Effector memory CD8-positive, alpha-beta T cell (primary cell): ENCODE results near the gene MTRF1L.
A peak's percentile ranks its signal among the peaks of the same experiment; 100 is the strongest.

Source experiments
- ATAC-seq: fragments of 150-1000 bp; cut with Tn5 transposase; replicated peaks from 2 replicates; pipeline ENCODE4 v1.10.0; 2021; ENCODE audit warnings: mild to moderate bottlenecking, moderate library complexity
- DNase-seq, 3 experiments: peaks; one replicate each; pipeline ENCODE4 v3.0.0; 2021
- H3K27ac Mint-ChIP-seq, 2 donors: one replicate each; pipeline ENCODE4 v1.8.0; 2022; ENCODE audit warnings: mild to moderate bottlenecking in 2 of 2, mixed read lengths in 2 of 2, moderate library complexity in 2 of 2
- H3K27me3 Mint-ChIP-seq, 2 donors: one replicate each; pipeline ENCODE4 v1.8.0; 2022; ENCODE audit warnings: mixed read lengths in 2 of 2
- H3K36me3 Mint-ChIP-seq: one replicate; pipeline ENCODE4 v1.8.0; 2022; ENCODE audit warnings: mild to moderate bottlenecking, moderate library complexity, mixed read lengths; ENCODE audit not compliant: insufficient read depth
- H3K4me1 Mint-ChIP-seq, 2 donors: one replicate each; pipeline ENCODE4 v1.8.0; 2022; ENCODE audit warnings: low read depth in 2 of 2, mixed read lengths in 2 of 2
- H3K4me3 Mint-ChIP-seq, 2 donors: one replicate each; pipeline ENCODE4 v1.8.0; 2022; ENCODE audit warnings: mild to moderate bottlenecking in 2 of 2, mixed read lengths in 2 of 2, moderate library complexity in 2 of 2
- H3K9me3 Mint-ChIP-seq, 2 donors: one replicate each; pipeline ENCODE4 v1.8.0; 2022; ENCODE audit warnings: mixed read lengths in 2 of 2
- total RNA-seq, 9 experiments: gene quantifications; one replicate each; lab custom pipeline; 2026; lab: John Stamatoyannopoulos, UW

Gene MTRF1L, protein sequence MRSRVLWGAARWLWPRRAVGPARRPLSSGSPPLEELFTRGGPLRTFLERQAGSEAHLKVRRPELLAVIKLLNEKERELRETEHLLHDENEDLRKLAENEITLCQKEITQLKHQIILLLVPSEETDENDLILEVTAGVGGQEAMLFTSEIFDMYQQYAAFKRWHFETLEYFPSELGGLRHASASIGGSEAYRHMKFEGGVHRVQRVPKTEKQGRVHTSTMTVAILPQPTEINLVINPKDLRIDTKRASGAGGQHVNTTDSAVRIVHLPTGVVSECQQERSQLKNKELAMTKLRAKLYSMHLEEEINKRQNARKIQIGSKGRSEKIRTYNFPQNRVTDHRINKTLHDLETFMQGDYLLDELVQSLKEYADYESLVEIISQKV
- 9.3 to 24.7 (median 17.4) reads per million in 9 experiments for total RNA-seq

DNA sequence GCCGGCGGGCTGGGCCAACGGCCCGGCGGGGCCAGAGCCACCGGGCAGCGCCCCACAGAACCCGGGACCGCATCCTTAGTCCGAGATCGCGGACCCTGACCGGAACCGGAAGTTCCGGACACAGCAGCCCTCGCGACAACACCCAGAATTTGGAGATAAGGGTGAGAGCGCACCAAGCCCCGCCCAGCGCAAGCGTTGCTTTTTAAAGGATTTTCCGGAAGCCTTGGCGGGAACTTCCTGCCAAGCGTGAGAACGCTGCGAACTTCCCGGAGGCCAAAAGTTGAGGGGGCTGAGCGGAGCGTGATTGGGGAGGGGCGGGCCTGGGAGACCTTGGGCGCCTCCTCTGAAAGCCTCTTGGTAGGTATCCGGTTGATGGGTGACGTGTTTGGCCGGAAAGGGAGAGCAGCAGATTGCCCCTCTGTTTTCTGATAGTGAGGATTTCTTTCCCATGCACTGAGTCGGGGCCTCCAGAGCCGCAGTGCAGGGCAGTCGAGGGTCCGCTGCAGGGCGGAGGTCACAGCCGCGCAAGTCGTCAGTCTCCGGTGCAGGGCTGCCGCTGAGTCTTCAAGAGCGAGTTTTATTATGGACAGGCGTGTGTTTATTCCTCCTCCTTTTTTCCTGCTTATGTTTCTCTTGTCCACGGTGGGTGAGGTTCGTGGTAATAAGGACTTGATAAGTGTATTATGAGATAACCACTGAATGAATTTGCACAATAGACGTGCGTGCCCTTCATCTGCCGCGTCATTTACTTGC, at the start of gene MTRF1L:
MTRF1L (minus strand) TSS at position 97 of the 753 bp plus-strand sequence; CDS start at position 73, 24 bp downstream.
- Mint-ChIP-seq H3K27me3 (no peaks in the 10 kb centered on the region), H3K4me3 (peak within 1 kb of the TSS; percentile 94 to 97), H3K27ac (peak within 1 kb of the TSS; percentile 94 to 97), H3K36me3 (peaks cover 15% of the 10 kb centered on the region), H3K4me1 (peaks cover 29 to 42% of the 10 kb centered on the region in 2 donors), H3K9me3 (no peaks in the 10 kb centered on the region)
- peak; percentile 82 for ATAC-seq
- DNase-seq: peak; percentile 67 to 71 (median 70)

DNA sequence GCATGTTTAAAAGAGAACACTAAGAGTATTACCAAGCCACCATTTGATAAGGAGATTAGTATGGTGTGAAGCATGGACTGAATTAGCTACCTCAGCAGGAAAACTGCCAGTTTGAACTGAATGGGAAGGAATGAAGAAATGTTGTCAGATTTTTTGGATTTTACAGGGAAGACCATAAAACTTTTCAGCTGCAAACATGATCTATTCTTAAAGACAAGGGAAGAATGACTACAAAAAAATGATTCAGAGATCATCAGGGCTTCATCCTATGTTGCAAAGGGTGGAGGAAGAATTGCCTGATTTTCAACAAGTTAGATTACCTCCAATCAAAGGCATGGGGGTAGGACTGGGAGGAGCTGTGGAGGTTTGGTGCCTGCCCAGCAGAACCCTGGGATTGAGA, 49.3 kb upstream of the MTRF1L start:
- H3K27me3 Mint-ChIP-seq: peaks cover 0 to 16% of the 10 kb centered on the region in 2 donors

GRCh38 chr6:153048631-153049030, 46.1 kb upstream of the MTRF1L start:
- Mint-ChIP-seq H3K36me3 (no peaks in the 10 kb centered on the region), H3K4me3 (no peak overlapping the region), H3K27ac (no peak overlapping the region), H3K4me1 (no peaks in the 10 kb centered on the region), H3K27me3 (no peaks in the 10 kb centered on the region), H3K9me3 (no peaks in the 10 kb centered on the region)
- ATAC-seq (no peak), DNase-seq (no peak)

More for the DNA sequence above, 49.3 kb upstream of the MTRF1L start:
- Mint-ChIP-seq H3K4me1 (no peaks in the 10 kb centered on the region), H3K9me3 (no peaks in the 10 kb centered on the region), H3K36me3 (no peaks in the 10 kb centered on the region), H3K27ac (no peak overlapping the region), H3K4me3 (no peak overlapping the region)
- no peak for ATAC-seq
- DNase-seq: no peak

- H3K4me3 Mint-ChIP-seq: no peak overlapping the region
- no peaks in the 10 kb centered on the region for H3K9me3 Mint-ChIP-seq
- no peak overlapping the region for H3K27ac Mint-ChIP-seq
- H3K36me3 Mint-ChIP-seq: no peaks in the 10 kb centered on the region
- DNase-seq (no peak), ATAC-seq (no peak)
- no peaks in the 10 kb centered on the region for H3K4me1 Mint-ChIP-seq
- no peaks in the 10 kb centered on the region for H3K27me3 Mint-ChIP-seq
Observed at GRCh38 chr6:153047386-153047785, 44.9 kb upstream of the MTRF1L start.

GRCh38 chr6:153045271-153045670, 42.8 kb upstream of the MTRF1L start:
- H3K4me3 Mint-ChIP-seq: no peak overlapping the region
- DNase-seq (no peak), ATAC-seq (no peak)
- H3K36me3 Mint-ChIP-seq: no peaks in the 10 kb centered on the region
- H3K27me3 Mint-ChIP-seq: peaks cover 0 to 7% of the 10 kb centered on the region in 2 donors
- H3K4me1 Mint-ChIP-seq: no peaks in the 10 kb centered on the region
- no peak overlapping the region for H3K27ac Mint-ChIP-seq
- no peaks in the 10 kb centered on the region for H3K9me3 Mint-ChIP-seq

GRCh38 chr6:153044295-153044694, 41.8 kb upstream of the MTRF1L start:
- Mint-ChIP-seq H3K36me3 (no peaks in the 10 kb centered on the region), H3K27me3 (peaks cover 0 to 13% of the 10 kb centered on the region in 2 donors), H3K4me3 (no peak overlapping the region), H3K4me1 (no peaks in the 10 kb centered on the region), H3K9me3 (no peaks in the 10 kb centered on the region), H3K27ac (no peak overlapping the region)
- no peak for DNase-seq
- no peak for ATAC-seq

DNA sequence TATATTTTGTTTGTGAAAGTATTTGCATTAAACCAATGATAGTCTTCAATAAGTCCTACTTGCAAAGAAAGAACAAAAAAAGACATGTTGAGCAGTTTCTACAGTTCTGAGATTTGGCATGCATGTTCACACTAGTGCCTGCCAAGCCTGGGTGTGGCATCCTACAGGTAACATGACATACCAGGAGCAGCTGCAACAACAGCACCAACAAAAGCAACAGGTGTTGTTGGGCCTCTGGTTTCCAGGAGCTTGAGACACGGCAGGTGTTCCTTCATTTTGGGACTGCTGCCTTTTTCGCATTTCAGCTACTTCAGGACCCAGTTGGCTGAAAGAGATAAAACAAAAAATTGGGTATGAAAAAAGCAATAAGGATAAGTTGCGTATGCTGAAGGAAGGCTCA, 41.2 kb upstream of the MTRF1L start:
- Mint-ChIP-seq H3K9me3 (no peaks in the 10 kb centered on the region), H3K36me3 (no peaks in the 10 kb centered on the region), H3K27me3 (peaks cover 2 to 15% of the 10 kb centered on the region in 2 donors), H3K4me1 (no peaks in the 10 kb centered on the region), H3K4me3 (no peak overlapping the region), H3K27ac (no peak overlapping the region)
- DNase-seq: no peak
- no peak for ATAC-seq

DNA sequence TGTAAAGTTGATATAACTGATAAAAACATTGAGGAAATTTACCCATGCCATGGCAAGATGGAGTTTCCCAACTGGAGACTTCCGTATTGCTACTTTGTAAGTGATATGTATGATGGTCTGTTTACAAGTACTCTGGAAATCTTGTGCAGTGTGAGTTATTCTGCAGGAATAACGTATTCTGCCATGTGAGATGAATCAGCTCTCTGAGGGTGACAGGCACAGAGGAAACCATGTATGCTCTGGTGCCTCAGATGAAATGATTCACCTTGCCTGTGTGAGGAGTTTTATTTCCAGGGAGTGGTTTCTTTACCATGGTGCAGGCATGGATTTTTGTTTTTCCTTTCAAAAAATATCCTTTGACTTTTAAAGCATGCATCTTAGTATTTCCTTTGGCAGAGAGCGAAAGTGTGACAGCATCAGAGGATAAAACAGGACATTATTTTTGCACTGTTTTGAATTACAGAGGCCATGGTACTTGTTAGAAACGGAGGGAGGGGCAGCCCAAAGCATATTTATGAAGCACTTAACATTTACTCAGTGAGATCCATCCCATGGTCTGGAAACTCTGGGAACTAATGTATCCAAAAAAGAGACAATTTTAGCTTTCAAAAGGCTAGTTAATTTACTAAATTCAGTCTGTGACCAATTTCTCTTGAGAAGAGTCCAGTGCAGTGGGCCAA, 36.0 kb upstream of the MTRF1L start:
- no peaks in the 10 kb centered on the region for H3K36me3 Mint-ChIP-seq
- ATAC-seq (no peak), DNase-seq (no peak)
- H3K4me1 Mint-ChIP-seq: no peaks in the 10 kb centered on the region
- H3K27ac Mint-ChIP-seq: no peak overlapping the region
- no peaks in the 10 kb centered on the region for H3K9me3 Mint-ChIP-seq
- peaks cover 9 to 27% of the 10 kb centered on the region in 2 donors for H3K27me3 Mint-ChIP-seq
- no peak overlapping the region for H3K4me3 Mint-ChIP-seq

- peaks cover 28 to 40% of the 10 kb centered on the region in 2 donors for H3K27me3 Mint-ChIP-seq
- ATAC-seq (no peak), DNase-seq (no peak)
- no peak overlapping the region for H3K27ac Mint-ChIP-seq
- H3K36me3 Mint-ChIP-seq: no peaks in the 10 kb centered on the region
- H3K4me3 Mint-ChIP-seq: no peak overlapping the region
- no peaks in the 10 kb centered on the region for H3K9me3 Mint-ChIP-seq
- no peaks in the 10 kb centered on the region for H3K4me1 Mint-ChIP-seq
Observed at GRCh38 chr6:153034139-153034538, 31.6 kb upstream of the MTRF1L start.

DNA sequence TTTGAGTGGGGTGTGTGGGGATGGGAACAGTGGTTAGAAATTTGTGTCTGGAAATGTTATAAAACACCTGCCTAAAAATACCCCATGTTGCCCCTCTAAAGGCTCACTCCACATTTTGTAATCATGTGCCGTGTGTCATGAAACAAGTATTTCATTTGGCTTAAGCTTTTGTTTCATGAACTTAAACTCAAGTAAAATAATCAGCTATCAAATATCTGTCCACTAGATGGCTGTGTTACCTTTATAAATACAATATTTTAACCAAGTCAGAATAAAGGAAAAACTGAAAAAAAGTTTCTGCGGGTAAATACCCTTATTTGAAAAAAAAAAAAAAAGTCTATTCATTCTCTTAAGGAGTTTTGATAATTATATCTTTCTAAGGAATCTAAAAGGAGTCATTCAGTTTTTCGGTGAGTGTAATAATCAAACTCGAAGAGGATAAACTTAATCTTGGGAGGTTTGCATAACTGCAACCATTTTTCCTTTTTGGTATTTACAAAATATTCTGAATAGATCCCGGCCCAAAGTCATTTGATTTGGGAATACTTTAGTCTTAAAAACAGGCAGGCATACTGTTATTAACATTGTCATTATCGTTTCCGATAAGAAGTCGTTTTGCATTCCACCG, 29.9 kb upstream of the MTRF1L start:
- peaks cover 32 to 44% of the 10 kb centered on the region in 2 donors for H3K27me3 Mint-ChIP-seq
- no peaks in the 10 kb centered on the region for H3K36me3 Mint-ChIP-seq
- no peak overlapping the region for H3K27ac Mint-ChIP-seq
- H3K9me3 Mint-ChIP-seq: no peaks in the 10 kb centered on the region
- no peaks in the 10 kb centered on the region for H3K4me1 Mint-ChIP-seq
- ATAC-seq (no peak), DNase-seq (no peak)
- H3K4me3 Mint-ChIP-seq: no peak overlapping the region

DNA sequence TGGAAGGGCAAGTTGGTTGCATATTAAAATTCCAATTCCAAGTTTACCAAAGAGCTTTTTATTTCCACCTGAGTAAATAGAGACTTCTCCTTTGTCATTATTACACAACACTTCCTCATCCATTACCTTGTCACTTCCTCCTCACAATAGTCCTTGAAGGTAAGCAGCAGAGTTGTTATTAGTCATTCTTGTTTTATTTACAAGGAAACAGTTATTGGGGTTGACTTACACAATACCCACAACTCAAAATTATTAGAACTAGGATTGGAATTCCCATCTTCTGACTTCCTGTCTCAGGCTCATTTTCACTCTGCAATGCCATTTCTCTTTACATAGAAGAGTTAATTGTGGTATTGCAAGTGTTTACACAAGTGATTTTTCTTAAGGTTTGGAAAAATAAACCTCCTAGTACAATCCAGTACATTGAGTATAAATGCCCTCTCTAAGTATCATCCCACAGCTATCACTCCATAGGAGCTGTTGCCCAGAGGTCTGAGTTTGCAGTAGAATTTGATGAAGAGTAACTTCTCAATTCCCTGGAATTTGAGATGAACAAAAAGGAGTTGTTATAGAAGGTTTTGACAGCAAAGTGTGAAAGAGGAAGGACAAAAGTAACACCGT, 28.9 kb upstream of the MTRF1L start:
- DNase-seq: no peak
- ATAC-seq: no peak
- Mint-ChIP-seq H3K9me3 (no peaks in the 10 kb centered on the region), H3K4me3 (no peak overlapping the region), H3K36me3 (no peaks in the 10 kb centered on the region), H3K4me1 (no peaks in the 10 kb centered on the region), H3K27ac (no peak overlapping the region), H3K27me3 (peaks cover 40 to 49% of the 10 kb centered on the region in 2 donors)

DNA sequence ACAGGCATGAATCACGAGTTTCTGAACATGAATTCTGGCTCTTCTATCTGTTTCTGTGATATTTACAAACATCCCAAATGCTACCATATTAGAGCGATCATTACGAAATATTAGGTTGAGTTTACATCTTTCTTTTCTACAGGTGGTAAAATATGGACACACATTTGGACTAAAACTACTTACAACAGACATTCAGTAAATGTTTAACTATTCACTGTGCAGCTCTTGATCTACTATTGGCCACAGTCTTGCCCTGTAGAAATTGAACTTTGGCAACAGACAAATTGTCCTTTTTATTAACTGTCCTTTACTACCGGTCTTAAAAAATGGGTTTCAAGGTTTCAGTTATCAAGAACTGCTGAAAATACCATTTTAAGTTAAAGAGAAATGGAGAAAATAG, 26.5 kb upstream of the MTRF1L start:
- peaks cover 40 to 58% of the 10 kb centered on the region in 2 donors for H3K27me3 Mint-ChIP-seq
- peaks cover 0 to 1% of the 10 kb centered on the region in 2 donors for H3K4me1 Mint-ChIP-seq
- H3K27ac Mint-ChIP-seq: no peak overlapping the region
- no peaks in the 10 kb centered on the region for H3K36me3 Mint-ChIP-seq
- no peaks in the 10 kb centered on the region for H3K9me3 Mint-ChIP-seq
- H3K4me3 Mint-ChIP-seq: no peak overlapping the region
- no peak for DNase-seq
- no peak for ATAC-seq

GRCh38 chr6:153028286-153028685, 25.8 kb upstream of the MTRF1L start:
- ATAC-seq (no peak), DNase-seq (no peak)
- Mint-ChIP-seq H3K4me1 (peaks cover 0 to 1% of the 10 kb centered on the region in 2 donors), H3K27me3 (peaks cover 40 to 58% of the 10 kb centered on the region in 2 donors), H3K36me3 (no peaks in the 10 kb centered on the region), H3K4me3 (no peak overlapping the region), H3K27ac (no peak overlapping the region), H3K9me3 (no peaks in the 10 kb centered on the region)
